ENCODE results near the gene KCND1. TPM values are rescaled to one million over a fixed set of nuclear protein-coding genes. Genes with fewer than 3 reads are reported as not detected.
A peak's percentile ranks its signal among the peaks of the same experiment; 100 is the strongest.
"Not testable (repeated sequence)": the region's sequence is repeated elsewhere in the genome, so short reads cannot be mapped to it uniquely, and the experiment has no call there.

Gene KCND1
- total RNA-seq, 1 donor from 2014 or later = 2.5 TPM

GRCh38 chrX:48989483-48989882, 17.8 kb upstream of the KCND1 start:
- intact Hi-C loops (cut with micrococcal nuclease) = no loop called here
- H3K27me3 Mint-ChIP-seq = no peaks in the 10 kb centered on the region
- H3K9me3 Mint-ChIP-seq = no peaks in the 10 kb centered on the region
- no peak overlapping the region for H3K4me3 Mint-ChIP-seq
- DNase-seq = no peak
- peaks cover 35% of the 10 kb centered on the region for H3K36me3 Mint-ChIP-seq (ENCODE audit: low read depth)
- no peak overlapping the region for H3K27ac Mint-ChIP-seq
- H3K4me1 Mint-ChIP-seq = no peaks in the 10 kb centered on the region

- Mint-ChIP-seq H3K4me1 (no peaks in the 10 kb centered on the region), H3K27ac (no peak overlapping the region), H3K36me3 (ENCODE audit: low read depth) (peaks cover 35% of the 10 kb centered on the region), H3K9me3 (no peaks in the 10 kb centered on the region), H3K4me3 (no peak overlapping the region), H3K27me3 (no peaks in the 10 kb centered on the region)
- DNase-seq = no peak
- intact Hi-C loops (cut with micrococcal nuclease) = no loop called here
Measured at GRCh38 chrX:48983896-48984295, 12.3 kb upstream of the KCND1 start.

DNA sequence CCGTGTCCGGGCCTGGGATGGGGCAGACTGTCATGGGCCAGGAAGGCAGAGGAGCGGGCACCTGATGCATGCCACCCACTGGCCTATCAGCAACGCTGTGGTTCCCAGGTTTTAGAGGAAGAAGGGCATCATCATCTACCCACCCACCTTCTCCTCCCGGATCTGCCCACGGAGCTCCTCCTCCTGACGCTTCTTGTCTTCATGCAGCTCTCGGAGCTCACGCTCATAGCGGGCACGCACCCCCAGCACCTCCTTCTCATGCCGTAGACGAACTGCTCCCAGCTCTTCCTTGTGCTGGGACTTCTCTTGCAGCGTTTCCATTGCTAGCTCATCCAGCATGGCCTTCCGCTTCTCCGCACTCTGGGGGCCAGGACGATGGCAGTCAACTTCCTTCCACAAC, 11.4 kb upstream of the KCND1 start:
- no peaks in the 10 kb centered on the region for H3K4me1 Mint-ChIP-seq

DNA sequence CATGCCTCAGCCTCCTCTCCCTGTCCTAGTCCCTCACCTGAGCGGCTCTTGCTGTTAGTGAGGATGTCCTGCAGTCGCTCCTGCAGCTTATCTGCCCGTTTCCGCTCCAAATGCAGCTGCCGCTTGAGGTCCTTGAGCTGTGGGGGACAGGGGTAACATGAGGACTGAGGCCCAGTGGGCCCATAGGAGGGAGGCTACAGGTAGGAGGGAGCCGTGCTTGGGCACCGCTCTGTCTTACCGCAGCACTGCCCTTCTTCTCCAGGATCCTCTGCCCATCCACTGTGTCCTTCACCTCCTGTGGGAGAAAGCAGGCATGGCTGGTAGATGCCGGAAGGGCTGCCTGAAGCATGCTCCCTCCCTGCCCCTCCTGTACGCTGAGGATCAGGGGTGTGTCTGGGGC, 9.5 kb upstream of the KCND1 start:
- Mint-ChIP-seq H3K4me1 (no peaks in the 10 kb centered on the region), H3K9me3 (no peaks in the 10 kb centered on the region), H3K27ac (no peak overlapping the region), H3K4me3 (no peak overlapping the region), H3K27me3 (no peaks in the 10 kb centered on the region), H3K36me3 (ENCODE audit: low read depth) (peaks cover 43% of the 10 kb centered on the region)
- intact Hi-C loops (cut with micrococcal nuclease) = no loop called here
- no peak for DNase-seq

More for the DNA sequence above, 11.4 kb upstream of the KCND1 start:
- Mint-ChIP-seq H3K36me3 (ENCODE audit: low read depth) (peaks cover 35% of the 10 kb centered on the region), H3K9me3 (no peaks in the 10 kb centered on the region), H3K4me3 (no peak overlapping the region), H3K27me3 (no peaks in the 10 kb centered on the region), H3K27ac (no peak overlapping the region)
- no peak for DNase-seq
- intact Hi-C loops (cut with micrococcal nuclease) = no loop called here

DNA sequence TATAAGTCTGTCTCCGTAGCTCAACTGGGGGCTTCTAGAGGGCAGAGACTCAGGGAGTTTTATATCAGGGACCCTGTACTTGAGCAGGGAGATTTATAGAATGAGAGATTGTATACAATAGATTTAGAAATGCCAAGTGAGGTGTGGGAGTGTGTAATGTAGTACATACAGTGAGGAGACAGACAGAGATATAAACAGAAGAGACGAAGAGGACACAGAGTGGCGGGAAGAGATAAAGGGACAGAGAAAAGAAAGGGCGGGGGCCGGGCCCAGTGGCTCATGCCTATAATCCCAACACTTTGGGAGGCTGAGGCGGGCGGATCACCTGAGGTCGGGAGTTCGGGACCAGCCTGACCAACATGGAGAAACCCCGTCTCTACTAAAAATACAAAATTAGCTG, 8.7 kb upstream of the KCND1 start:
- H3K27ac Mint-ChIP-seq; H3K9me3 Mint-ChIP-seq; DNase-seq; H3K27me3 Mint-ChIP-seq; H3K4me1 Mint-ChIP-seq; H3K4me3 Mint-ChIP-seq; intact Hi-C loops (cut with micrococcal nuclease): not testable (repeated sequence)
- peaks cover 43% of the 10 kb centered on the region for H3K36me3 Mint-ChIP-seq (ENCODE audit: low read depth)

GRCh38 chrX:48978226-48978625, 6.6 kb upstream of the KCND1 start:
- H3K27me3 Mint-ChIP-seq = no peaks in the 10 kb centered on the region
- DNase-seq = no peak
- no peak overlapping the region for H3K4me3 Mint-ChIP-seq
- intact Hi-C loops (cut with micrococcal nuclease) = no loop called here
- peaks cover 45% of the 10 kb centered on the region for H3K36me3 Mint-ChIP-seq (ENCODE audit: low read depth)
- no peaks in the 10 kb centered on the region for H3K9me3 Mint-ChIP-seq
- H3K27ac Mint-ChIP-seq = no peak overlapping the region
- peaks cover 2% of the 10 kb centered on the region for H3K4me1 Mint-ChIP-seq

DNA sequence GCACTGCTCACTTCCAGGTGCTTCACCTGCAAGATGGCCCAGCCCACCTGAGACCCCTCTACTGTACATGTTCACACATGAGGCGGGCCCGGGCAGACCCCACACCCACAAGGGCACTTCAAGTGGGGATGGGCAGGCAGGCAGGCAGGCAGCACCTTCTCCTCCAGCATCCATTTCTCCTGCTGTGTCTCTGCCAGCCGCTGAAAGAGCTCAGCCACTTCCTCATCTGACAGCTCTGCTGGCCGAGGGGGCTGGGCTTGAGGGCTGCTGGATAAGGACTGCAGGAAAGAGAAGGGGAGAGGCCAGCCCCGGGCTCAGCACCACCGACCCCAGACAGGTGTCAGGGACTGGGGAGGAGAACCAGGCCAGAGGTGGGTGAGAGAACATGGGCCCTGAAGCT, 4.4 kb upstream of the KCND1 start:
- intact Hi-C loops (cut with micrococcal nuclease) = no loop called here

DNA sequence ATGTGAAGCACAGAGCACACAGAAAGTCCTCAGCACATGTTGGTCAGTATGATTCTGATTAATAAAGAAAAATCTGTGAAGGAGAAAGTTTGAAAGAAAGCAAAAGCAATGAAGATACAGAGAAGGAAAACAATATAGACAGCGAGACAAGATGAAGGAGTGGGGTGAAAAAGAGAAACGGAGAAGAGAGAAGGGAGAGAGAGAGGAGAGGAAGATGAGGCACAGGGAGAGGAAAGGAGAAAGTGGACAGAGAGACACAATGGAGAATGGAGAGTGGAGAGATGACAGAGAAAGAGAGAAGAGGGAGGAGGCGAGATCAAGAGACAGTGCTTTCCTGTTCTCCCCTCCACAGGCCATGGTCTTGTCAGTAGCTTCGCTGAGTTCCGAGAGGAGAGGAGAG, 3.9 kb upstream of the KCND1 start:
- Mint-ChIP-seq H3K36me3 (ENCODE audit: low read depth) (peaks cover 40% of the 10 kb centered on the region), H3K4me1 (peaks cover 12% of the 10 kb centered on the region), H3K9me3 (no peaks in the 10 kb centered on the region), H3K27ac (peak overlapping the region; percentile 39), H3K27me3 (no peaks in the 10 kb centered on the region), H3K4me3 (no peak overlapping the region)
- no peak for DNase-seq
- intact Hi-C loops (cut with micrococcal nuclease) = no loop called here

More for the DNA sequence above, 4.4 kb upstream of the KCND1 start:
- Mint-ChIP-seq H3K4me3 (no peak overlapping the region), H3K36me3 (ENCODE audit: low read depth) (peaks cover 43% of the 10 kb centered on the region), H3K27me3 (no peaks in the 10 kb centered on the region), H3K4me1 (peaks cover 12% of the 10 kb centered on the region), H3K27ac (no peak overlapping the region), H3K9me3 (no peaks in the 10 kb centered on the region)
- DNase-seq = no peak

- Mint-ChIP-seq H3K36me3 (ENCODE audit: low read depth) (peaks cover 36% of the 10 kb centered on the region), H3K4me3 (no peak overlapping the region), H3K27me3 (no peaks in the 10 kb centered on the region), H3K27ac (no peak overlapping the region), H3K4me1 (peaks cover 12% of the 10 kb centered on the region), H3K9me3 (no peaks in the 10 kb centered on the region)
- no peak for DNase-seq
- intact Hi-C loops (cut with micrococcal nuclease) = no loop called here
Measured at GRCh38 chrX:48975041-48975440, 3.4 kb upstream of the KCND1 start.

DNA sequence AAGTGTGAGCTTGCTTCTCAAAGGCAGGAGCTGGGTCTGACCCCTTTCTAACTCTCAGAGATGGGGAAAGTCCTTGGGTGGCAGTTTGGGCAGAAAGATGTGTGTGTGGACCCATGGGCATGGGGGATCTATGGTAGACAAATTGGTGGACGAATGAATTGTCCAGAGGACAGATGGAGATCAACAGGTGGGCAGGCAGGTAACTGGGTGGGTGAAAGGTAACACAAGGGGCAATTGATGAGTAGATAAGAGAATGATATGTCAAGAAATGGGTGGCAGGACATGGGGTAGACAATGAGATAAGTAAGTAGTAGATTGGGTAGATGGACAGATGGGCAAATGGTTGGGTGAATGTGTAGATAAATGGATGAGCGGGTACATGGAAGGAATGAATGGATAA, 2.9 kb upstream of the KCND1 start:
- no peaks in the 10 kb centered on the region for H3K9me3 Mint-ChIP-seq
- intact Hi-C loops (cut with micrococcal nuclease) = loop anchor here (5.0 kb wide), 1 partner anchor 68 kb away; the partner anchor contains the start of gene TFE3
- H3K4me1 Mint-ChIP-seq = peaks cover 12% of the 10 kb centered on the region
- no peaks in the 10 kb centered on the region for H3K27me3 Mint-ChIP-seq
- no peak overlapping the region for H3K27ac Mint-ChIP-seq
- H3K36me3 Mint-ChIP-seq (ENCODE audit: low read depth) = peaks cover 33% of the 10 kb centered on the region
- DNase-seq = no peak
- H3K4me3 Mint-ChIP-seq = no peak overlapping the region

DNA sequence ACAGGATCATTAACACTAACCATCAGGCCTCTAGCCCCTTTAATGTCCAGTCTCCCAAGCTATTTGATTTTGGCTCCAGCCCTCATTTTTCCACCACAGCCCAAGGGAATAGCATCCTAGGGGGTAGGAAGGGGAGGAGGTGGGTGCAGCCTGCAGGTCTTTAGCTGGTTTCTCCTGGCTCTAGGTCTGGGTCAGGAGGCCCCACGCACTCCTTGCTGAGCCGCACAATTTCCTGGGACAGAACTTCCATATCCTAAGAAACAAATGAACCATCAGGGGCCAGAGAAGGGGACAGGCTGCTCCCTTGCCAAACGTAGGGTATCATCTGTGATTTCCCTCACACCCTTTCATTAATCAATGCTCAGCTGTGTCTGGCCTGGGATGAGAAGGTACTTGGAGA, 2.4 kb upstream of the KCND1 start:
- intact Hi-C loops (cut with micrococcal nuclease) = loop anchor here (5.0 kb wide), 1 partner anchor 68 kb away; the partner anchor contains the start of gene TFE3

DNA sequence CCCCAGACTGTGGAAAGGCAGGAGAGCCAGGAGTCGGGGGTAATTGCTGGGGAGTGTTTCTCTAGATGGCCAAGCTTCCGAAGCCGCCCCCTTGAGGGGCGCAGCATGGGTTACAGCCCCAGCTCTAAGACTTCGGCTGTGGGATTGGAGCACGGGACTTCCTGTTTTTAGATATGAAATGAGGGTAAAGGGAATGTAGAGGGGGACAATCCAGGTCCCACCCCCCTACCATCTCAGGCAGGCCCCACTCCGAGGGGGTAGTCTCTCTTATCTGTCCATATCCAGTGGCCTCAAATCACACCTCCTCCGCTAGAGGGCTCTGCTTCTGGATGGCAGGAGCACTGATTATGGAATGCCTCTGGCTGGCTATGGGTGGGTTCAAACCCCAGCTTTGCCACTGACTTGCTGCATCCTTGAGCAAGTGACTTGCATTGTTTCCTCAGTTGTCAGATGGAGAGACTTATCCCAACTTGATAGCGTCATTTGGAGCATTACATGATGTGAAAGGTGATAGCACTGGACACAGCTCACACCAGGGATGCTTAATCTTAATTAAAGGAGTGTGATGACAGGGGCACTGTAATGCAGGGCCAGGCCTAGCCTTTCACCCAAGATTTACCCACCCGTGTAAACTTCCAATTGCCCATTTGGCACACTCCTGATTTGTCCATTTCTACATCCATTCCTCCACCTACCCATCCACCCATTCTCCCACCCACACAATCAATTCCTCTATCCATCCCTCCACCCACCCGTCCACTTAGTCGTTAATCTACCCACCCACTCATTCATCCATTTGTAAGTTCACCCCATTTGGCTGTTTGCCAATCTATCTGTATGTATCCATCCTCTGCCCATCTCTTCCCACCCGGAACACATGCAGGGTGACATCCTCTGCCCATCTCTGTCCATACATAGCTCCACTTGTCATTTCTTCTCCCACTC, 848 bp upstream of the KCND1 start:
- no peak overlapping the region for H3K27ac Mint-ChIP-seq
- H3K4me3 Mint-ChIP-seq = peak overlapping the region; percentile 35
- H3K27me3 Mint-ChIP-seq = no peaks in the 10 kb centered on the region
- H3K4me1 Mint-ChIP-seq = peaks cover 12% of the 10 kb centered on the region
- H3K36me3 Mint-ChIP-seq (ENCODE audit: low read depth) = peaks cover 21% of the 10 kb centered on the region
- DNase-seq = peak; percentile 75
- intact Hi-C loops (cut with micrococcal nuclease) = loop anchor here (5.0 kb wide), 1 partner anchor 70 kb away; the partner anchor contains the start of gene TFE3
- H3K9me3 Mint-ChIP-seq = no peaks in the 10 kb centered on the region

More for the DNA sequence above, 2.4 kb upstream of the KCND1 start:
- no peak overlapping the region for H3K27ac Mint-ChIP-seq
- no peak overlapping the region for H3K4me3 Mint-ChIP-seq
- H3K9me3 Mint-ChIP-seq = no peaks in the 10 kb centered on the region
- no peaks in the 10 kb centered on the region for H3K27me3 Mint-ChIP-seq
- DNase-seq = no peak
- H3K4me1 Mint-ChIP-seq = peaks cover 12% of the 10 kb centered on the region
- peaks cover 33% of the 10 kb centered on the region for H3K36me3 Mint-ChIP-seq (ENCODE audit: low read depth)

DNA sequence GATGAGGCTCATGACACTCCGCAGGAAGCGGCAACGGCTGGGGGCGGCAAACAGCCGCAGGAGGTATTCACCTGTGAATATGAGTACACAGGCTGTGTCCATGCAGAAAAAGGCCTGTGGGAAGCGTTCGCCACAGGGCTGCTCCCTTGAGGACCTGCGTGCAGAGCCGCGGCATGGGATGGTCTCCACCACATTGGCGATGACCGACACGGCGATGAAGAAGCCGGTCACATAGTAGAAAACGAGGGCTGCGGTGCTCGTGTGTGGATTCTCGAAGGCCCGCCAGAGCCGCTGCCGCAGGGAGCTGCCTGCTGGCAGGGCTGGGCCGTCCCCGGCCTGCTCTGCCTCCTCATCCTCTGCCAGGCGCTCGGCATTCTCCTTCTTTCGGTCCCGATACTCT, 2.2 kb downstream of the KCND1 start:
- Mint-ChIP-seq H3K27me3 (no peaks in the 10 kb centered on the region), H3K27ac (no peak overlapping the region), H3K4me1 (peaks cover 10% of the 10 kb centered on the region), H3K4me3 (no peak overlapping the region), H3K9me3 (no peaks in the 10 kb centered on the region), H3K36me3 (ENCODE audit: low read depth) (peaks cover 10% of the 10 kb centered on the region)
- no peak for DNase-seq
- intact Hi-C loops (cut with micrococcal nuclease) = no loop called here

DNA sequence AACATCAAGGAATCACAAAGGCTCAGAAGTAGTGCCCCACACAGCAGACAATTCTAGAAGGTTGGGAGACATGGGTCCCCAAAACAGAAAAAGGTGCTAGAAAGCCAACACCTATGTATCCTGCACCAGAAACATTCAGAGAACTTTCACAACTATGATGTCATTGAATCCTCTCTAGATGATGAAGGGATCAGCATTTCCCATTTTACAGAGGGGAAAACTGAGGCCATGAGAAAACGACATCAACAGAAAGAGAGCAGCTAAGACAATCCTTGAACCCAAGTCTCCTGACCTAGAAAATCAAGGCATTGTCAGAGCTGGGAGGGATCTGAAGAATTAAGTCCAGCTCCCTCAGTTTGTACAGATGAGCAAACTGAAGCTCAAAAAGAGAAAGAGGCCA, 3.3 kb downstream of the KCND1 start:
- H3K27ac Mint-ChIP-seq = no peak overlapping the region
- no peaks in the 10 kb centered on the region for H3K9me3 Mint-ChIP-seq
- H3K27me3 Mint-ChIP-seq = no peaks in the 10 kb centered on the region
- intact Hi-C loops (cut with micrococcal nuclease) = no loop called here
- H3K36me3 Mint-ChIP-seq (ENCODE audit: low read depth) = peaks cover 9% of the 10 kb centered on the region
- peaks cover 10% of the 10 kb centered on the region for H3K4me1 Mint-ChIP-seq
- DNase-seq = no peak
- H3K4me3 Mint-ChIP-seq = no peak overlapping the region

Data from activated CD4-positive, alpha-beta T cell treated with anti-CD3 and anti-CD28 coated beads, Interleukin-2, amount 10 ng/mL, durations not matched to agents 24 days and 14 days (primary cell).